Panc1 (cell line): Measurements from ENCODE around the gene LRRC8B. TPM values are rescaled to one million over a fixed set of nuclear protein-coding genes. Genes with fewer than 3 reads are reported as not detected.

Experiments used
- ATAC-seq: fragments of 200-7000 bp; cut with Tn5 transposase; 2 replicates; pipeline ENCODE4 v1.9.1; 2020; ENCODE audit warnings: mild to moderate bottlenecking, moderate library complexity
- BruUV-seq: library from RNA; stranded (reverse); fragments of 400-500 nt; replicated peaks from 2 replicates; lab custom pipeline; 2021; lab: Mats Ljungman, UMichigan
- CTCF ChIA-PET: fragments of 300-600 bp; sonication (Branson Sonifier 250); formaldehyde crosslinking; loops from one replicate; lab custom pipeline; 2022; ENCODE audit warnings: antibody characterized with exemption; lab: Charles Lee
- POLR2A ChIA-PET: fragments of 300-600 bp; sonication (Branson Sonifier 250); formaldehyde crosslinking; loops from one replicate; lab custom pipeline; 2022; ENCODE audit warnings: antibody characterized with exemption; lab: Charles Lee
- DNase-seq: peaks from one replicate; pipeline ENCODE4 v3.0.0-alpha.2; 2010; ENCODE audit warnings: low read depth, low spot score
- H3K27ac ChIP-seq: 2 replicates; pipeline ENCODE4 v1.5.1; 2011; ENCODE audit warnings: mild to moderate bottlenecking, low read length, inconsistent platforms
- H3K27me3 ChIP-seq: fragments of 200-500 bp; sonication (Bioruptor generic); 2 replicates; pipeline ENCODE4 v1.6.0; 2014; ENCODE audit warnings: low read length, inconsistent platforms; ENCODE audit not compliant: control insufficient read depth, insufficient read depth
- H3K36me3 ChIP-seq: fragments of 200-500 bp; sonication (Bioruptor generic); 2 replicates; pipeline ENCODE4 v1.5.1; 2014; ENCODE audit warnings: inconsistent platforms, mild to moderate bottlenecking, low read length, moderate library complexity; ENCODE audit not compliant: control insufficient read depth, insufficient read depth
- H3K4me1 ChIP-seq: 2 replicates; pipeline ENCODE4 v1.5.1; 2011; ENCODE audit warnings: inconsistent platforms, mild to moderate bottlenecking, low read length, moderate library complexity; ENCODE audit not compliant: control insufficient read depth, insufficient read depth
- H3K4me3 ChIP-seq, 2 experiments: 2 replicates each; pipeline ENCODE4 v1.5.1; 2011 to 2012; ENCODE audit warnings: low read depth in 2 of 2, low read length in 2 of 2, mild to moderate bottlenecking in 2 of 2, inconsistent platforms in 1 of 2, moderate library complexity in 1 of 2
- H3K9me3 ChIP-seq: fragments of 200-500 bp; sonication (Bioruptor generic); 2 replicates; pipeline ENCODE4 v1.5.1; 2014; ENCODE audit warnings: low read depth, mild to moderate bottlenecking, inconsistent platforms, low read length, moderate library complexity; ENCODE audit not compliant: control insufficient read depth, insufficient read depth
- POLR2AphosphoS5 ChIP-seq: IDR thresholded peaks from 2 replicates; pipeline ENCODE4 v1.6.1; 2012; ENCODE audit warnings: mild to moderate bottlenecking, low read depth, low read length, moderate library complexity
- SIN3A ChIP-seq: IDR thresholded peaks from 2 replicates; pipeline ENCODE4 v1.6.1; 2012; ENCODE audit warnings: low read depth, mild to moderate bottlenecking, low read length, moderate library complexity, borderline replicate concordance; ENCODE audit not compliant: insufficient read depth
- TCF7L2 ChIP-seq: IDR thresholded peaks from 2 replicates; pipeline ENCODE4 v1.6.1; 2011; ENCODE audit warnings: mild to moderate bottlenecking, low read depth, low read length, inconsistent platforms
- in situ Hi-C: cut with HindIII; loops from 2 replicates; pipeline ENCODE4 v1.10.0; 2016; ENCODE audit warnings: low sequenced_read_pairs, low pct_unique_long_range_greater_than_20kb
- intact Hi-C: fragments of 100-400 bp; cut with micrococcal nuclease; formaldehyde crosslinking; loops from one replicate; pipeline ENCODE4 v1.10.0; 2022; ENCODE audit not compliant: unreplicated experiment
- total RNA-seq: library from RNA; stranded (reverse); gene quantifications from one replicate; pipeline ENCODE4 v1.2.1, GENCODE V29; 2021; ENCODE audit not compliant: unreplicated experiment
- TF ChIP-seq, protein P1 (sequence below), 2 experiments: IDR thresholded peaks; 2 replicates each; pipeline ENCODE4 v1.6.1; 2011 to 2012; ENCODE audit warnings: low read depth in 2 of 2, control low read depth in 1 of 2, low read length in 1 of 2, mild to moderate bottlenecking in 1 of 2, moderate library complexity in 1 of 2; ENCODE audit not compliant: insufficient read depth in 1 of 2
- TF ChIP-seq, protein P2 (sequence below): fragments of 450-650 bp; IDR thresholded peaks from 2 replicates; pipeline ENCODE4 v1.5.1; 2017; ENCODE audit warnings: mild to moderate bottlenecking

Gene LRRC8B
- total RNA-seq, 1 experiment from 2014 or later: 27.3 TPM

DNA sequence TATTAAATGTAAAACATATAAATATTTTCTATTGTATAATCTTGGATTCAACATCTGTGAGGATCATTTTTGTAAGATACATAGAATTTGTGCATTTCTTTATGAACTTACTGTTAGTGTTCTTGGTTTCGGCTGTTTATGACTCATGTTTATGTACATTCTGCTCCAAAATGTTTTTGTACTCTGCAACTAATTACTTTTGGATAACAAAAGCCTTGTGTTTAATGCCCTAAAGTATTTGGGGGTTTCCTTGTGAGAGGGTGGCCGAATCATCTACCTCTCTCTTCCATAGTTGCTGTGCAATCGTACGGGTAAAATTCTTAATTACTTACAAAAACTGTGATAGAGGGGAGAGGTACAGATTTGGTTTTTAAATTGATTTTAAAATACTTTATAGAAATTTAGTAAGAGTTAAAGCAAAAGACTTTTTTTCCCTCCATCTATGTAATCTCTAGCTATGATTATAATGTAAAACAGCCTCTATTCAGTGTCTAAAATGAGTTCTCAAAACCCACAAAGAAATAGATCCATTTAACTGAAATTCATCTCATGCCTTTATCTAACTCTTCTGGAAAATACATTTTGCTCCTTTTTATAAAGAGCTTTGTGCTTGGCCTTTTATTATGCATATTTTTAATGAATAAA is 69.6 kb downstream of the LRRC8B start:
- no TSS peak for BruUV-seq
- no peak overlapping the region for H3K27ac ChIP-seq
- ChIA-PET CTCF (interaction anchor here (1.0 kb wide), 1 partner anchor 111 kb away, joined by 3 read pairs; no protein-coding TSS in a partner anchor), POLR2A (no interaction called here)
- ATAC-seq (no peak), DNase-seq (no peak)
- TF ChIP-seq, protein P1, sequence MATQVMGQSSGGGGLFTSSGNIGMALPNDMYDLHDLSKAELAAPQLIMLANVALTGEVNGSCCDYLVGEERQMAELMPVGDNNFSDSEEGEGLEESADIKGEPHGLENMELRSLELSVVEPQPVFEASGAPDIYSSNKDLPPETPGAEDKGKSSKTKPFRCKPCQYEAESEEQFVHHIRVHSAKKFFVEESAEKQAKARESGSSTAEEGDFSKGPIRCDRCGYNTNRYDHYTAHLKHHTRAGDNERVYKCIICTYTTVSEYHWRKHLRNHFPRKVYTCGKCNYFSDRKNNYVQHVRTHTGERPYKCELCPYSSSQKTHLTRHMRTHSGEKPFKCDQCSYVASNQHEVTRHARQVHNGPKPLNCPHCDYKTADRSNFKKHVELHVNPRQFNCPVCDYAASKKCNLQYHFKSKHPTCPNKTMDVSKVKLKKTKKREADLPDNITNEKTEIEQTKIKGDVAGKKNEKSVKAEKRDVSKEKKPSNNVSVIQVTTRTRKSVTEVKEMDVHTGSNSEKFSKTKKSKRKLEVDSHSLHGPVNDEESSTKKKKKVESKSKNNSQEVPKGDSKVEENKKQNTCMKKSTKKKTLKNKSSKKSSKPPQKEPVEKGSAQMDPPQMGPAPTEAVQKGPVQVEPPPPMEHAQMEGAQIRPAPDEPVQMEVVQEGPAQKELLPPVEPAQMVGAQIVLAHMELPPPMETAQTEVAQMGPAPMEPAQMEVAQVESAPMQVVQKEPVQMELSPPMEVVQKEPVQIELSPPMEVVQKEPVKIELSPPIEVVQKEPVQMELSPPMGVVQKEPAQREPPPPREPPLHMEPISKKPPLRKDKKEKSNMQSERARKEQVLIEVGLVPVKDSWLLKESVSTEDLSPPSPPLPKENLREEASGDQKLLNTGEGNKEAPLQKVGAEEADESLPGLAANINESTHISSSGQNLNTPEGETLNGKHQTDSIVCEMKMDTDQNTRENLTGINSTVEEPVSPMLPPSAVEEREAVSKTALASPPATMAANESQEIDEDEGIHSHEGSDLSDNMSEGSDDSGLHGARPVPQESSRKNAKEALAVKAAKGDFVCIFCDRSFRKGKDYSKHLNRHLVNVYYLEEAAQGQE (IDR thresholded peaks at IDR 0.05; ENCODE audit: insufficient read depth in 1 of 2, low read depth in 2 of 2, low read length in 1 of 2): no peak
- TF ChIP-seq TCF7L2 (no peak), SIN3A (no peak), POLR2AphosphoS5 (no peak)
- TF ChIP-seq, protein P2, sequence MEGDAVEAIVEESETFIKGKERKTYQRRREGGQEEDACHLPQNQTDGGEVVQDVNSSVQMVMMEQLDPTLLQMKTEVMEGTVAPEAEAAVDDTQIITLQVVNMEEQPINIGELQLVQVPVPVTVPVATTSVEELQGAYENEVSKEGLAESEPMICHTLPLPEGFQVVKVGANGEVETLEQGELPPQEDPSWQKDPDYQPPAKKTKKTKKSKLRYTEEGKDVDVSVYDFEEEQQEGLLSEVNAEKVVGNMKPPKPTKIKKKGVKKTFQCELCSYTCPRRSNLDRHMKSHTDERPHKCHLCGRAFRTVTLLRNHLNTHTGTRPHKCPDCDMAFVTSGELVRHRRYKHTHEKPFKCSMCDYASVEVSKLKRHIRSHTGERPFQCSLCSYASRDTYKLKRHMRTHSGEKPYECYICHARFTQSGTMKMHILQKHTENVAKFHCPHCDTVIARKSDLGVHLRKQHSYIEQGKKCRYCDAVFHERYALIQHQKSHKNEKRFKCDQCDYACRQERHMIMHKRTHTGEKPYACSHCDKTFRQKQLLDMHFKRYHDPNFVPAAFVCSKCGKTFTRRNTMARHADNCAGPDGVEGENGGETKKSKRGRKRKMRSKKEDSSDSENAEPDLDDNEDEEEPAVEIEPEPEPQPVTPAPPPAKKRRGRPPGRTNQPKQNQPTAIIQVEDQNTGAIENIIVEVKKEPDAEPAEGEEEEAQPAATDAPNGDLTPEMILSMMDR: no peak
- in situ Hi-C loops: no loop called here
- H3K27me3 ChIP-seq: no peaks in the 10 kb centered on the region
- H3K36me3 ChIP-seq: no peaks in the 10 kb centered on the region
- no peak overlapping the region for H3K4me3 ChIP-seq
- no peaks in the 10 kb centered on the region for H3K9me3 ChIP-seq
- H3K4me1 ChIP-seq: peaks cover 3% of the 10 kb centered on the region; the same call in 1 of the 2 replicates
- intact Hi-C loops: no loop called here

DNA sequence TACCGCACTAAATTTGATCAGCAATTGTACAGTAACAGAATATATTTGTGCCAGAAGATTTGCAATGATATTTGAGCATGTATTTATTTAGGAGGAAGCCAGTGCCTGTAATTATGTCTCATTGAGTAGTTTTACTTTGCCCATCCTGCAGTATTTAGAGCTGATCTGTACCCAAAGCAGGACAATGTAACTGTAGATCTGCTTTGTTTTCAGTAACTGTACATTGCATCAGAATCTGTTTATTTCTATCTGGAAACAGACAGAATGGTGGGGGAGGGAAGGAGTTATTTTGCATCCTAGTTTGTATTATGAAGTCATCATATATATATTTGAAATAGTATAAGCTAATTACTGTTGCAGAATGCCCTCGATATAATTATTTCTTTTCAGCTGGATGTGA is 72.1 kb downstream of the LRRC8B start:
- no peak overlapping the region for H3K4me3 ChIP-seq
- DNase-seq (no peak), ATAC-seq (no peak)
- intact Hi-C loops: no loop called here
- TF ChIP-seq, protein P2: no peak
- H3K9me3 ChIP-seq: no peaks in the 10 kb centered on the region
- ChIA-PET POLR2A (no interaction called here), CTCF (no interaction called here)
- H3K27me3 ChIP-seq: no peaks in the 10 kb centered on the region
- no TSS peak for BruUV-seq
- peaks cover 3% of the 10 kb centered on the region; the same call in 1 of the 2 replicates for H3K4me1 ChIP-seq
- no peaks in the 10 kb centered on the region for H3K36me3 ChIP-seq
- in situ Hi-C loops: no loop called here
- no peak overlapping the region for H3K27ac ChIP-seq
